ENCODE measurements around the gene RIN2.

The RIN2 gene

GRCh38 chr20:19742974-19743639 lies 15.0 kb upstream of the RIN2 start:
- DNase-seq (ENCODE audit: extremely low spot score), result no peak
- ChIA-PET CTCF (interaction anchor here (1.0 kb wide), 1 partner anchor 33 kb away, joined by 3 read pairs; no protein-coding TSS in a partner anchor), POLR2A (no interaction called here)
- TF ChIP-seq, protein P1, sequence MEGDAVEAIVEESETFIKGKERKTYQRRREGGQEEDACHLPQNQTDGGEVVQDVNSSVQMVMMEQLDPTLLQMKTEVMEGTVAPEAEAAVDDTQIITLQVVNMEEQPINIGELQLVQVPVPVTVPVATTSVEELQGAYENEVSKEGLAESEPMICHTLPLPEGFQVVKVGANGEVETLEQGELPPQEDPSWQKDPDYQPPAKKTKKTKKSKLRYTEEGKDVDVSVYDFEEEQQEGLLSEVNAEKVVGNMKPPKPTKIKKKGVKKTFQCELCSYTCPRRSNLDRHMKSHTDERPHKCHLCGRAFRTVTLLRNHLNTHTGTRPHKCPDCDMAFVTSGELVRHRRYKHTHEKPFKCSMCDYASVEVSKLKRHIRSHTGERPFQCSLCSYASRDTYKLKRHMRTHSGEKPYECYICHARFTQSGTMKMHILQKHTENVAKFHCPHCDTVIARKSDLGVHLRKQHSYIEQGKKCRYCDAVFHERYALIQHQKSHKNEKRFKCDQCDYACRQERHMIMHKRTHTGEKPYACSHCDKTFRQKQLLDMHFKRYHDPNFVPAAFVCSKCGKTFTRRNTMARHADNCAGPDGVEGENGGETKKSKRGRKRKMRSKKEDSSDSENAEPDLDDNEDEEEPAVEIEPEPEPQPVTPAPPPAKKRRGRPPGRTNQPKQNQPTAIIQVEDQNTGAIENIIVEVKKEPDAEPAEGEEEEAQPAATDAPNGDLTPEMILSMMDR (IDR thresholded peaks at IDR 0.05; ENCODE audit: control extremely low read depth, extremely low read depth, low read depth, missing control alignments), result no peak

- DNase-seq (ENCODE audit: extremely low spot score), result no peak
- CTCF ChIA-PET, result no interaction called here
- TF ChIP-seq, protein P1 (IDR thresholded peaks at IDR 0.05; ENCODE audit: control extremely low read depth, extremely low read depth, low read depth, missing control alignments), result no peak
- POLR2A ChIA-PET, result no interaction called here
Measured at GRCh38 chr20:19743640-19743995, 14.4 kb upstream of the RIN2 start.

GRCh38 chr20:19745106-19745505 lies 13.0 kb upstream of the RIN2 start:
- no peak for DNase-seq (ENCODE audit: extremely low spot score)
- ChIA-PET CTCF (interaction anchor here (1.2 kb wide), 1 partner anchor 28 kb away, joined by 3 read pairs; no protein-coding TSS in a partner anchor), POLR2A (no interaction called here)
- TF ChIP-seq, protein P1 (IDR thresholded peaks at IDR 0.05; ENCODE audit: control extremely low read depth, extremely low read depth, low read depth, missing control alignments), result no peak

- CTCF ChIA-PET, result interaction anchor here (1.2 kb wide), 1 partner anchor 27 kb away, joined by 3 read pairs; no protein-coding TSS in a partner anchor
- TF ChIP-seq, protein P1 (IDR thresholded peaks at IDR 0.05; ENCODE audit: control extremely low read depth, extremely low read depth, low read depth, missing control alignments), result no peak
- POLR2A ChIA-PET, result no interaction called here
- no peak for DNase-seq (ENCODE audit: extremely low spot score)
Measured at GRCh38 chr20:19745584-19745983, 12.5 kb upstream of the RIN2 start.

GRCh38 chr20:19746396-19746795 lies 11.7 kb upstream of the RIN2 start:
- POLR2A ChIA-PET, result no interaction called here
- CTCF ChIA-PET, result interaction anchor here (1.2 kb wide), 1 partner anchor 26 kb away, joined by 3 read pairs; no protein-coding TSS in a partner anchor
- DNase-seq (ENCODE audit: extremely low spot score), result no peak
- TF ChIP-seq, protein P1 (IDR thresholded peaks at IDR 0.05; ENCODE audit: control extremely low read depth, extremely low read depth, low read depth, missing control alignments), result no peak

- DNase-seq (ENCODE audit: extremely low spot score), result no peak
- TF ChIP-seq, protein P1 (IDR thresholded peaks at IDR 0.05; ENCODE audit: control extremely low read depth, extremely low read depth, low read depth, missing control alignments), result no peak
- POLR2A ChIA-PET, result no interaction called here
- CTCF ChIA-PET, result interaction anchor here (1.4 to 1.5 kb wide), 2 partner anchors 10 to 26 kb away, joined by 4 to 5 read pairs; partner anchors contain the start of gene RIN2
Measured at GRCh38 chr20:19747903-19748302, 10.2 kb upstream of the RIN2 start.

Measured in GM10248 (cell line).